ENCODE results near the gene CDK16.

Gene CDK16

DNA sequence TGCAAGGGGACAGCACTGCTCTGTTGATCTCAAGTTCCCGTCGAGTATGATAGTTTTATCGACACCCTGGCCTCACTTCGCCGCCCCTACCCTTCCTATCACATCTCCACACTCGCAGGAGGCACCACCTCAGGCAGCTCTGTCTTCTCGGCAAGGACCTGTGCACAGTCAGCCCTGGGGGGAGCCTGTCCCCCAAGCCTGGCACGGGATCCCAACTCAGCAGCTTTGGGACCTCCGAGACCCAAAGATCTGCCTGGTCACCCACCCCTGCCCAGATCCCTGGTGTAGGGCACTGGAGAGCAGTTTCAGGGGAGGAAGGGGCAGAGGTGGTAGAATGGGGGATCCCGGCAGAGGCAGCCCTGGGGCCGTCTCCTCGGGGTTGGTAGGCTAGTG, 42.9 kb upstream of the CDK16 start:
- no peak for ATAC-seq
- no peak for TF ChIP-seq PPARA (CRISPR knock-in tag; IDR thresholded peaks at IDR 0.05; ENCODE audit: borderline replicate concordance)

DNA sequence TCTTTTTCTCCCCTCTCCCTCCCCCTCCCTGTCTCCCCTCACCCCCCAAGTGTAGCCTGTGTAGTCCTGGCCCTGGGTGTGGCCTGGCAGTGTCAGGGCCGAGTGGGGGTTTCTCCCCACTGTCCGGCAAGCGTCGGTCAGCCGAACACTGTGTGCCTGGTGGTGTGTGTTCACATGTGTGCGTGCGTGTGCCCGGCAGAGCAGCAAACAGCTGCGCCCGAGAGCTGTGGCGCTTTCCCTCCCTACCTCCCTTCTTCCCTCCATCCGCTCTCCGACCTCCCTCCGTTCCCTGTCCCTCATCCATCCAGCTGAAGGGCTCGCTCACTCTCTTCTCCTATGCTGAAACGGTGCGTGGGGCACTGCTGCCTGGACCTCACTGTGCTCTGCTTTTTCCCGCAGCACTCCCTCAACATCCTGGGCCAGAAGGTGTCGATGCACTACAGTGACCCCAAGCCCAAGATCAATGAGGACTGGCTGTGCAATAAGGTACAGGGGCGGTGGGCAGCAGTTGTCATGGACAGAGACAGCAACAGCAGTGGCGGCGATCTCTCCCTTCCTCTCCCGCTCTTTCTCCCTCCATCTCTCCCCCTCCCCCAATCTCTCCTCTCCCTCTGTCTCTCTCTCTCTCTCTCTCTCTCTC, 42.3 kb upstream of the CDK16 start:
- ATAC-seq, result no peak
- TF ChIP-seq, protein P1, sequence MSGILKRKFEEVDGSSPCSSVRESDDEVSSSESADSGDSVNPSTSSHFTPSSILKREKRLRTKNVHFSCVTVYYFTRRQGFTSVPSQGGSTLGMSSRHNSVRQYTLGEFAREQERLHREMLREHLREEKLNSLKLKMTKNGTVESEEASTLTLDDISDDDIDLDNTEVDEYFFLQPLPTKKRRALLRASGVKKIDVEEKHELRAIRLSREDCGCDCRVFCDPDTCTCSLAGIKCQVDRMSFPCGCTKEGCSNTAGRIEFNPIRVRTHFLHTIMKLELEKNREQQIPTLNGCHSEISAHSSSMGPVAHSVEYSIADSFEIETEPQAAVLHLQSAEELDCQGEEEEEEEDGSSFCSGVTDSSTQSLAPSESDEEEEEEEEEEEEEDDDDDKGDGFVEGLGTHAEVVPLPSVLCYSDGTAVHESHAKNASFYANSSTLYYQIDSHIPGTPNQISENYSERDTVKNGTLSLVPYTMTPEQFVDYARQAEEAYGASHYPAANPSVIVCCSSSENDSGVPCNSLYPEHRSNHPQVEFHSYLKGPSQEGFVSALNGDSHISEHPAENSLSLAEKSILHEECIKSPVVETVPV (CRISPR knock-in tag; IDR thresholded peaks at IDR 0.05), result no peak
- TF ChIP-seq, protein P2, sequence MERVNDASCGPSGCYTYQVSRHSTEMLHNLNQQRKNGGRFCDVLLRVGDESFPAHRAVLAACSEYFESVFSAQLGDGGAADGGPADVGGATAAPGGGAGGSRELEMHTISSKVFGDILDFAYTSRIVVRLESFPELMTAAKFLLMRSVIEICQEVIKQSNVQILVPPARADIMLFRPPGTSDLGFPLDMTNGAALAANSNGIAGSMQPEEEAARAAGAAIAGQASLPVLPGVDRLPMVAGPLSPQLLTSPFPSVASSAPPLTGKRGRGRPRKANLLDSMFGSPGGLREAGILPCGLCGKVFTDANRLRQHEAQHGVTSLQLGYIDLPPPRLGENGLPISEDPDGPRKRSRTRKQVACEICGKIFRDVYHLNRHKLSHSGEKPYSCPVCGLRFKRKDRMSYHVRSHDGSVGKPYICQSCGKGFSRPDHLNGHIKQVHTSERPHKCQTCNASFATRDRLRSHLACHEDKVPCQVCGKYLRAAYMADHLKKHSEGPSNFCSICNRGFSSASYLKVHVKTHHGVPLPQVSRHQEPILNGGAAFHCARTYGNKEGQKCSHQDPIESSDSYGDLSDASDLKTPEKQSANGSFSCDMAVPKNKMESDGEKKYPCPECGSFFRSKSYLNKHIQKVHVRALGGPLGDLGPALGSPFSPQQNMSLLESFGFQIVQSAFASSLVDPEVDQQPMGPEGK (CRISPR knock-in tag; IDR thresholded peaks at IDR 0.05; ENCODE audit: borderline replicate concordance), result no peak
- TF ChIP-seq, protein P3, sequence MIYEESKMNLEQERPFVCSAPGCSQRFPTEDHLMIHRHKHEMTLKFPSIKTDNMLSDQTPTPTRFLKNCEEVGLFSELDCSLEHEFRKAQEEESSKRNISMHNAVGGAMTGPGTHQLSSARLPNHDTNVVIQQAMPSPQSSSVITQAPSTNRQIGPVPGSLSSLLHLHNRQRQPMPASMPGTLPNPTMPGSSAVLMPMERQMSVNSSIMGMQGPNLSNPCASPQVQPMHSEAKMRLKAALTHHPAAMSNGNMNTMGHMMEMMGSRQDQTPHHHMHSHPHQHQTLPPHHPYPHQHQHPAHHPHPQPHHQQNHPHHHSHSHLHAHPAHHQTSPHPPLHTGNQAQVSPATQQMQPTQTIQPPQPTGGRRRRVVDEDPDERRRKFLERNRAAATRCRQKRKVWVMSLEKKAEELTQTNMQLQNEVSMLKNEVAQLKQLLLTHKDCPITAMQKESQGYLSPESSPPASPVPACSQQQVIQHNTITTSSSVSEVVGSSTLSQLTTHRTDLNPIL (CRISPR knock-in tag; IDR thresholded peaks at IDR 0.05; ENCODE audit: low read depth), result no peak
- TF ChIP-seq ZFP30 (CRISPR knock-in tag; IDR thresholded peaks at IDR 0.05), result no peak
- no peak for TF ChIP-seq RARB (CRISPR knock-in tag; IDR thresholded peaks at IDR 0.05)
- TF ChIP-seq SNAI2 (CRISPR knock-in tag; IDR thresholded peaks at IDR 0.05), result no peak
- TF ChIP-seq ZC3H10 (CRISPR knock-in tag; IDR thresholded peaks at IDR 0.05), result no peak
- TF ChIP-seq, protein P4, sequence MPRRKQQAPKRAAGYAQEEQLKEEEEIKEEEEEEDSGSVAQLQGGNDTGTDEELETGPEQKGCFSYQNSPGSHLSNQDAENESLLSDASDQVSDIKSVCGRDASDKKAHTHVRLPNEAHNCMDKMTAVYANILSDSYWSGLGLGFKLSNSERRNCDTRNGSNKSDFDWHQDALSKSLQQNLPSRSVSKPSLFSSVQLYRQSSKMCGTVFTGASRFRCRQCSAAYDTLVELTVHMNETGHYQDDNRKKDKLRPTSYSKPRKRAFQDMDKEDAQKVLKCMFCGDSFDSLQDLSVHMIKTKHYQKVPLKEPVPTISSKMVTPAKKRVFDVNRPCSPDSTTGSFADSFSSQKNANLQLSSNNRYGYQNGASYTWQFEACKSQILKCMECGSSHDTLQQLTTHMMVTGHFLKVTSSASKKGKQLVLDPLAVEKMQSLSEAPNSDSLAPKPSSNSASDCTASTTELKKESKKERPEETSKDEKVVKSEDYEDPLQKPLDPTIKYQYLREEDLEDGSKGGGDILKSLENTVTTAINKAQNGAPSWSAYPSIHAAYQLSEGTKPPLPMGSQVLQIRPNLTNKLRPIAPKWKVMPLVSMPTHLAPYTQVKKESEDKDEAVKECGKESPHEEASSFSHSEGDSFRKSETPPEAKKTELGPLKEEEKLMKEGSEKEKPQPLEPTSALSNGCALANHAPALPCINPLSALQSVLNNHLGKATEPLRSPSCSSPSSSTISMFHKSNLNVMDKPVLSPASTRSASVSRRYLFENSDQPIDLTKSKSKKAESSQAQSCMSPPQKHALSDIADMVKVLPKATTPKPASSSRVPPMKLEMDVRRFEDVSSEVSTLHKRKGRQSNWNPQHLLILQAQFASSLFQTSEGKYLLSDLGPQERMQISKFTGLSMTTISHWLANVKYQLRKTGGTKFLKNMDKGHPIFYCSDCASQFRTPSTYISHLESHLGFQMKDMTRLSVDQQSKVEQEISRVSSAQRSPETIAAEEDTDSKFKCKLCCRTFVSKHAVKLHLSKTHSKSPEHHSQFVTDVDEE (CRISPR knock-in tag; IDR thresholded peaks at IDR 0.05), result no peak
- TF ChIP-seq BACH2 (CRISPR knock-in tag; IDR thresholded peaks at IDR 0.05; ENCODE audit: borderline replicate concordance), result no peak
- no peak for TF ChIP-seq ZNF8 (CRISPR knock-in tag; IDR thresholded peaks at IDR 0.05)
- TF ChIP-seq TCF4 (CRISPR knock-in tag; IDR thresholded peaks at IDR 0.05; ENCODE audit: borderline replicate concordance), result no peak
- no peak for TF ChIP-seq ISL1 (CRISPR knock-in tag; IDR thresholded peaks at IDR 0.05)
- no peak for TF ChIP-seq ZFP3 (CRISPR knock-in tag; IDR thresholded peaks at IDR 0.05)
- TF ChIP-seq ARNTL (CRISPR knock-in tag; IDR thresholded peaks at IDR 0.05; ENCODE audit: borderline replicate concordance, low read depth), result no peak
- no peak for TF ChIP-seq ESRRG (CRISPR knock-in tag; IDR thresholded peaks at IDR 0.05)
- no peak for TF ChIP-seq OSR1 (CRISPR knock-in tag; IDR thresholded peaks at IDR 0.05)
- TF ChIP-seq PPARA (CRISPR knock-in tag; IDR thresholded peaks at IDR 0.05; ENCODE audit: borderline replicate concordance), result no peak
- no peak for TF ChIP-seq ZNF70 (CRISPR knock-in tag; IDR thresholded peaks at IDR 0.05)
- TF ChIP-seq, protein P5, sequence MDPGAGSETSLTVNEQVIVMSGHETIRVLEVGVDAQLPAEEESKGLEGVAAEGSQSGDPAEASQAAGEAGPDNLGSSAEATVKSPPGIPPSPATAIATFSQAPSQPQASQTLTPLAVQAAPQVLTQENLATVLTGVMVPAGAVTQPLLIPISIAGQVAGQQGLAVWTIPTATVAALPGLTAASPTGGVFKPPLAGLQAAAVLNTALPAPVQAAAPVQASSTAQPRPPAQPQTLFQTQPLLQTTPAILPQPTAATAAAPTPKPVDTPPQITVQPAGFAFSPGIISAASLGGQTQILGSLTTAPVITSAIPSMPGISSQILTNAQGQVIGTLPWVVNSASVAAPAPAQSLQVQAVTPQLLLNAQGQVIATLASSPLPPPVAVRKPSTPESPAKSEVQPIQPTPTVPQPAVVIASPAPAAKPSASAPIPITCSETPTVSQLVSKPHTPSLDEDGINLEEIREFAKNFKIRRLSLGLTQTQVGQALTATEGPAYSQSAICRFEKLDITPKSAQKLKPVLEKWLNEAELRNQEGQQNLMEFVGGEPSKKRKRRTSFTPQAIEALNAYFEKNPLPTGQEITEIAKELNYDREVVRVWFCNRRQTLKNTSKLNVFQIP (CRISPR knock-in tag; IDR thresholded peaks at IDR 0.05; ENCODE audit: borderline replicate concordance, low read depth), result no peak
- no peak for TF ChIP-seq TOX (CRISPR knock-in tag; IDR thresholded peaks at IDR 0.05; ENCODE audit: borderline replicate concordance)

DNA sequence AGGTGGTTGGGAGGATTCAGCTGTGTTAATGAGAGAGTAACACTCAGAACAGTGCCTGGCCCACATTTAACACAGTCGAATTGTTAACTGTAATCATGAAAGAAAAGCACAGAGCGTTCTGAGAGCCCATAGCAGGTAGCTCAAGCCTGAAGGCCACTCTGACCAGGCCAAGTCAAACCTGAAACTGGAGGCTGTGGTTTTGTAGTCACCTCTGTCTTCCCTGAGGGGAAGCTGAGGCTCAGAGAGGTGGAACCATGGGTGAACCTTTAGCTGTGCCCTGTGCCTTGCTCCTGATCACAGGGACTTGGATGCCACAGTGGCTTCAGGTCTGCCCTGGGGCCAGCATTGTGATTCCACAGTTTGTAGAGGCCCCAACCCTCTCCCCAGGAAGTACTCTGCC, 41.4 kb upstream of the CDK16 start:
- ATAC-seq, result no peak
- TF ChIP-seq, protein P5 (CRISPR knock-in tag; IDR thresholded peaks at IDR 0.05; ENCODE audit: borderline replicate concordance, low read depth), result no peak
- TF ChIP-seq OSR1 (CRISPR knock-in tag; IDR thresholded peaks at IDR 0.05) (no peak), BACH2 (CRISPR knock-in tag; IDR thresholded peaks at IDR 0.05; ENCODE audit: borderline replicate concordance) (no peak), ZFP3 (CRISPR knock-in tag; IDR thresholded peaks at IDR 0.05) (no peak), PPARA (CRISPR knock-in tag; IDR thresholded peaks at IDR 0.05; ENCODE audit: borderline replicate concordance) (no peak), ZNF70 (CRISPR knock-in tag; IDR thresholded peaks at IDR 0.05) (no peak), ESRRG (CRISPR knock-in tag; IDR thresholded peaks at IDR 0.05) (no peak), ZFP30 (CRISPR knock-in tag; IDR thresholded peaks at IDR 0.05) (no peak), ISL1 (CRISPR knock-in tag; IDR thresholded peaks at IDR 0.05) (no peak), ZNF565 (CRISPR knock-in tag; conservative IDR thresholded peaks at IDR 0.05; ENCODE audit: low read depth) (no peak), RARB (CRISPR knock-in tag; IDR thresholded peaks at IDR 0.05) (no peak), TOX (CRISPR knock-in tag; IDR thresholded peaks at IDR 0.05; ENCODE audit: borderline replicate concordance) (no peak)
- TF ChIP-seq, protein P1 (CRISPR knock-in tag; IDR thresholded peaks at IDR 0.05), result no peak
- TF ChIP-seq, protein P3 (CRISPR knock-in tag; IDR thresholded peaks at IDR 0.05; ENCODE audit: low read depth), result no peak

Measured in SK-N-SH treated with all-trans-retinoic acid at 6 μM for 48 hours (cell line).